GM23338 (cell line): Measurements from ENCODE around the gene P2RX7. TPM values are rescaled to one million over a fixed set of nuclear protein-coding genes. Genes with fewer than 3 reads are reported as not detected.

Experiments used
- ATAC-seq: fragments of 200-7000 bp; cut with Tn5 transposase; 3 replicates; pipeline ENCODE4 v1.9.1; 2020
- DNase-seq: peaks from one replicate; pipeline ENCODE4 v3.0.0-alpha.2; 2015; ENCODE audit warnings: low spot score
- H2AFZ ChIP-seq: fragments of 200-600 bp; sonication (generic); 2 replicates; pipeline ENCODE4 v1.8.0; 2016; ENCODE audit warnings: antibody characterized with exemption, mild to moderate bottlenecking, moderate library complexity
- H3F3A ChIP-seq: fragments of 200-600 bp; sonication (generic); replicated peaks from 2 replicates; pipeline ENCODE4 v1.8.0; 2017; ENCODE audit warnings: antibody characterized with exemption, mixed run types, low read depth
- H3K27ac ChIP-seq: fragments of 200-600 bp; sonication (generic); 2 replicates; pipeline ENCODE4 v1.6.1; 2016; ENCODE audit warnings: low read depth
- H3K27me3 ChIP-seq: fragments of 200-600 bp; sonication (generic); 2 replicates; pipeline ENCODE4 v1.8.0; 2016; ENCODE audit warnings: mild to moderate bottlenecking, mixed run types, moderate library complexity; ENCODE audit not compliant: insufficient read depth
- H3K36me3 ChIP-seq: fragments of 200-600 bp; sonication (generic); 2 replicates; pipeline ENCODE4 v1.8.0; 2016; ENCODE audit warnings: mild to moderate bottlenecking; ENCODE audit not compliant: insufficient read depth
- H3K4me1 ChIP-seq: fragments of 200-600 bp; sonication (generic); 2 replicates; pipeline ENCODE4 v1.8.0; 2016; ENCODE audit warnings: mild to moderate bottlenecking, moderate library complexity; ENCODE audit not compliant: insufficient read depth
- H3K4me2 ChIP-seq: fragments of 200-600 bp; sonication (generic); 2 replicates; pipeline ENCODE4 v1.7.1; 2017; ENCODE audit warnings: mixed run types
- H3K4me3 ChIP-seq: fragments of 200-600 bp; sonication (generic); 2 replicates; pipeline ENCODE4 v1.6.1; 2016; ENCODE audit warnings: mixed run types
- H3K79me2 ChIP-seq: fragments of 200-600 bp; sonication (generic); replicated peaks from 2 replicates; pipeline ENCODE4 v1.8.0; 2017; ENCODE audit warnings: mild to moderate bottlenecking; ENCODE audit not compliant: insufficient read depth
- H3K9me2 ChIP-seq: fragments of 200-600 bp; sonication (generic); 2 replicates; pipeline ENCODE4 v1.8.0; 2017; ENCODE audit not compliant: insufficient read depth
- H4K20me1 ChIP-seq: fragments of 200-600 bp; sonication (generic); replicated peaks from 2 replicates; pipeline ENCODE4 v1.8.0; 2017; ENCODE audit warnings: mild to moderate bottlenecking; ENCODE audit not compliant: insufficient read depth
- H3K27ac Mint-ChIP-seq: 2 replicates; pipeline ENCODE4 v1.8.0; 2020; ENCODE audit warnings: inconsistent platforms, mild to moderate bottlenecking, moderate library complexity, mixed read lengths
- H3K27me3 Mint-ChIP-seq: 3 replicates; pipeline ENCODE4 v1.8.0; 2022; ENCODE audit warnings: low read depth, mild to moderate bottlenecking, moderate library complexity, mixed read lengths, inconsistent platforms; ENCODE audit not compliant: insufficient read depth, poor library complexity
- H3K36me3 Mint-ChIP-seq: 3 replicates; pipeline ENCODE4 v1.8.0; 2021; ENCODE audit warnings: low read depth, mild to moderate bottlenecking, inconsistent platforms, moderate library complexity, mixed read lengths
- H3K4me1 Mint-ChIP-seq: 3 replicates; pipeline ENCODE4 v1.8.0; 2020; ENCODE audit warnings: mild to moderate bottlenecking, inconsistent platforms, mixed read lengths
- H3K4me3 Mint-ChIP-seq: 3 replicates; pipeline ENCODE4 v1.8.0; 2021; ENCODE audit warnings: moderate library complexity, mild to moderate bottlenecking, inconsistent platforms, mixed read lengths
- H3K9me3 Mint-ChIP-seq: 3 replicates; pipeline ENCODE4 v1.8.0; 2020; ENCODE audit warnings: moderate library complexity, mild to moderate bottlenecking, inconsistent platforms, mixed read lengths
- CREB1 ChIP-seq: fragments of 250-450 bp; sonication (Bioruptor Pico); IDR thresholded peaks from 2 replicates; pipeline ENCODE4 v1.5.0; 2020; ENCODE audit warnings: low read depth, mild to moderate bottlenecking, moderate library complexity
- CTCF ChIP-seq, 2 experiments: fragments of 200-600 bp in 1 of 2; sonication (generic) in 1 of 2; conservative IDR thresholded peaks; 2 replicates each; pipeline versions ENCODE4 v1.5.1 to v1.6.1; 2016 to 2017; ENCODE audit warnings: antibody characterized with exemption in 2 of 2, low read depth in 2 of 2, mild to moderate bottlenecking in 2 of 2, moderate library complexity in 1 of 2
- ETS1 ChIP-seq: IDR thresholded peaks from 2 replicates; pipeline ENCODE4 v1.6.1; 2016; ENCODE audit warnings: antibody characterized with exemption
- JUNB ChIP-seq: IDR thresholded peaks from one replicate; pipeline ENCODE4 v1.6.1; 2016; ENCODE audit warnings: antibody characterized with exemption; ENCODE audit not compliant: unreplicated experiment
- NANOG ChIP-seq: IDR thresholded peaks from 2 replicates; pipeline ENCODE4 v1.6.1; 2016; ENCODE audit warnings: antibody characterized with exemption, borderline replicate concordance
- REST ChIP-seq: IDR thresholded peaks from one replicate; pipeline ENCODE4 v1.6.1; 2018; ENCODE audit warnings: antibody characterized with exemption; ENCODE audit not compliant: unreplicated experiment
- ZNF114 ChIP-seq: fragments of 250-450 bp; sonication (Bioruptor Pico); IDR thresholded peaks from 2 replicates; pipeline ENCODE4 v1.5.0; 2020; ENCODE audit warnings: mild to moderate bottlenecking, moderate library complexity
- ZNF462 ChIP-seq: fragments of 250-450 bp; sonication (Bioruptor Pico); IDR thresholded peaks from 2 replicates; pipeline ENCODE4 v1.5.0; 2020; ENCODE audit warnings: mild to moderate bottlenecking, moderate library complexity
- polyA plus RNA-seq: library from polyadenylated mRNA; unstranded; fragments of >200 nt; fragmentation: Nextera tagmentation; extraction: Ambion mirVana; gene quantifications from 2 replicates; pipeline ENCODE4 v1.2.1, GENCODE V29; 2016
- total RNA-seq: library from RNA; depleted of rRNA; stranded (reverse); fragments of >200 nt; shearing (Covaris generic); gene quantifications from 2 replicates; pipeline ENCODE4 v1.2.3, GENCODE V29; 2014

Gene P2RX7
- total and polyA plus RNA-seq, 2 experiments from 2014 or later, result 0.24 to 0.48 TPM

- no peak overlapping the region for H3K27ac ChIP-seq
- no peak overlapping the region for H3K4me3 ChIP-seq
- H3K36me3 ChIP-seq, result no peaks in the 10 kb centered on the region
- H4K20me1 ChIP-seq, result no peaks in the 10 kb centered on the region
- no peaks in the 10 kb centered on the region for H3K4me1 ChIP-seq
- H3K4me1 Mint-ChIP-seq, result peaks cover 16% of the 10 kb centered on the region
- H3K27ac Mint-ChIP-seq, result no peak overlapping the region
- H3K27me3 ChIP-seq, result no peaks in the 10 kb centered on the region
- H3K9me3 Mint-ChIP-seq, result 0 out of 3 replicates have a peak, but pooled peaks cover 4% of the 10 kb centered on the region
- H3K27me3 Mint-ChIP-seq, result peaks cover 7% of the 10 kb centered on the region
- TF ChIP-seq CTCF (conservative IDR thresholded peaks at IDR 0.05; ENCODE audit: low read depth in 2 of 2), result no peak
- TF ChIP-seq CREB1 (CRISPR knock-in tag), result no peak
- TF ChIP-seq ETS1, result no peak
- no peak for TF ChIP-seq REST
- TF ChIP-seq ZNF114 (CRISPR knock-in tag), result no peak
- TF ChIP-seq ZNF462 (CRISPR knock-in tag), result no peak
- no peak for TF ChIP-seq JUNB
- no peak for TF ChIP-seq NANOG
- H3K79me2 ChIP-seq, result no peaks in the 10 kb centered on the region
- DNase-seq (no peak), ATAC-seq (no peak)
- H2AFZ ChIP-seq, result no peak overlapping the region
- no peaks in the 10 kb centered on the region; the same call in 2 of the 3 replicates for H3K36me3 Mint-ChIP-seq
- H3F3A ChIP-seq, result no peaks in the 10 kb centered on the region
- H3K4me3 Mint-ChIP-seq, result no peak overlapping the region
- no peak overlapping the region for H3K4me2 ChIP-seq
- H3K9me2 ChIP-seq, result no peaks in the 10 kb centered on the region
Observed at GRCh38 chr12:121159467-121160307, 27.0 kb downstream of the P2RX7 start.
